C4-2B (cell line): Measurements from ENCODE around the gene GNG2.

ENCODE experiments used
- ZFX ChIP-seq: fragments of 450-650 bp; IDR thresholded peaks from 2 replicates; pipeline ENCODE4 v1.6.1; 2017
- TF ChIP-seq, protein P1 (sequence below): fragments of 450-650 bp; conservative IDR thresholded peaks from 2 replicates; pipeline ENCODE4 v1.5.1; 2017; ENCODE audit warnings: mild to moderate bottlenecking

DNA sequence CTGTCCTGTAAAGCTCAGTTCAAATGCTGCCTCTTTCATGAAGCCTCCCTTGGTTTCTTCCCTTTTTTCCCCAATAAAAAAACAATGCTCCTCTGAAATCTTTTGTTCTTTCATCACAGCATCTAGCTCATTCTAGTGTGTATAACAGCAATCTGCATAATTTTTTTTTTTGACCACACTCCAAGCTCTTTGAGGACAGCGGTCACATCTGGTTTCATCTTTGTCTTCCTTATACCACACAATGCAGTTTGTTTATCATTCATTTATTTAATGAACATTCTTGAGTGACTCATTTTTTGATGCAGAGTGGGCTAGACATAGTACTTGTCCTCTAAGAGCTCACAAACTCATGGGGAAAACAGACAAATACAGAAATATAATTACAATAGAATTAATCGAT is 7.3 kb downstream of the GNG2 start:
- TF ChIP-seq, protein P1, sequence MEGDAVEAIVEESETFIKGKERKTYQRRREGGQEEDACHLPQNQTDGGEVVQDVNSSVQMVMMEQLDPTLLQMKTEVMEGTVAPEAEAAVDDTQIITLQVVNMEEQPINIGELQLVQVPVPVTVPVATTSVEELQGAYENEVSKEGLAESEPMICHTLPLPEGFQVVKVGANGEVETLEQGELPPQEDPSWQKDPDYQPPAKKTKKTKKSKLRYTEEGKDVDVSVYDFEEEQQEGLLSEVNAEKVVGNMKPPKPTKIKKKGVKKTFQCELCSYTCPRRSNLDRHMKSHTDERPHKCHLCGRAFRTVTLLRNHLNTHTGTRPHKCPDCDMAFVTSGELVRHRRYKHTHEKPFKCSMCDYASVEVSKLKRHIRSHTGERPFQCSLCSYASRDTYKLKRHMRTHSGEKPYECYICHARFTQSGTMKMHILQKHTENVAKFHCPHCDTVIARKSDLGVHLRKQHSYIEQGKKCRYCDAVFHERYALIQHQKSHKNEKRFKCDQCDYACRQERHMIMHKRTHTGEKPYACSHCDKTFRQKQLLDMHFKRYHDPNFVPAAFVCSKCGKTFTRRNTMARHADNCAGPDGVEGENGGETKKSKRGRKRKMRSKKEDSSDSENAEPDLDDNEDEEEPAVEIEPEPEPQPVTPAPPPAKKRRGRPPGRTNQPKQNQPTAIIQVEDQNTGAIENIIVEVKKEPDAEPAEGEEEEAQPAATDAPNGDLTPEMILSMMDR, result no peak
- TF ChIP-seq ZFX, result no peak
